Esophagus (tissue), 2 donors: ENCODE data around the gene NOC3L. TPM values are rescaled to one million over a fixed set of nuclear protein-coding genes. Genes with fewer than 3 reads are reported as not detected.

Experiments
- H3K27ac ChIP-seq, 2 donors: one replicate each; pipeline ENCODE4 v1.5.1; 2013; ENCODE audit warnings: low read depth in 2 of 2, mild to moderate bottlenecking in 2 of 2, inconsistent platforms in 1 of 2, low read length in 1 of 2, moderate library complexity in 1 of 2
- H3K27me3 ChIP-seq, 2 donors: one replicate each; pipeline ENCODE4 v1.6.1; 2013; ENCODE audit warnings: low read length in 2 of 2, control low read depth in 1 of 2, mild to moderate bottlenecking in 1 of 2; ENCODE audit not compliant: insufficient read depth in 2 of 2, control insufficient read depth in 1 of 2
- H3K36me3 ChIP-seq, 2 donors: one replicate each; pipeline ENCODE4 v1.6.1; 2013; ENCODE audit warnings: low read length in 1 of 2; ENCODE audit not compliant: control insufficient read depth in 2 of 2, insufficient read depth in 2 of 2
- H3K4me1 ChIP-seq, 2 donors: one replicate each; pipeline ENCODE4 v1.6.1; 2013; ENCODE audit warnings: low read length in 1 of 2; ENCODE audit not compliant: control insufficient read depth in 2 of 2, insufficient read depth in 2 of 2
- H3K4me3 ChIP-seq, 2 donors: one replicate each; pipeline ENCODE4 v1.5.1; 2013; ENCODE audit warnings: low read length in 2 of 2, mild to moderate bottlenecking in 2 of 2, low read depth in 1 of 2, moderate library complexity in 1 of 2
- H3K9me3 ChIP-seq, 2 donors: one replicate each; pipeline ENCODE4 v1.6.1; 2013; ENCODE audit warnings: mild to moderate bottlenecking in 2 of 2, low read depth in 1 of 2, low read length in 1 of 2, moderate library complexity in 1 of 2; ENCODE audit not compliant: control insufficient read depth in 2 of 2, insufficient read depth in 1 of 2
- WGBS, 2 donors: extraction: QIAGEN DNeasy Blood & Tissue Kit; methylation state at CpG; one replicate each; pipeline ENCODE4 v1.1.7; 2013; 5-methylcytosine and 5-hydroxymethylcytosine counted together
- polyA plus RNA-seq, 2 donors: library from polyadenylated mRNA; stranded (reverse); fragments of 200-250 nt; gene quantifications; one replicate each; pipeline ENCODE4 v1.2.3, GENCODE V29; 2013
- donor health status: healthy with polysubstance abuse.
- donor health status: Bipolar disorder and iron deficiency.

The NOC3L gene
- polyA plus RNA-seq, 2 donors, result 4.8 to 5.3 TPM

GRCh38 chr10:94310369-94310768 lies 52.4 kb downstream of the NOC3L start:
- Histone ChIP-seq H3K9me3 (no peaks in the 10 kb centered on the region), H3K27me3 (no peaks in the 10 kb centered on the region), H3K4me3 (no peak overlapping the region), H3K27ac (no peak overlapping the region), H3K36me3 (no peaks in the 10 kb centered on the region), H3K4me1 (no peaks in the 10 kb centered on the region)
- WGBS, 2 donors, result 87 to 91% methylated on average over 6 of the region's 6 CpGs

GRCh38 chr10:94308866-94309265 lies 53.9 kb downstream of the NOC3L start:
- no peaks in the 10 kb centered on the region for H3K27me3 ChIP-seq
- no peak overlapping the region for H3K4me3 ChIP-seq
- 79 to 81% methylated on average over 3 of the region's 3 CpGs for WGBS, 2 donors
- H3K36me3 ChIP-seq, result no peaks in the 10 kb centered on the region
- H3K9me3 ChIP-seq, result no peaks in the 10 kb centered on the region
- no peaks in the 10 kb centered on the region for H3K4me1 ChIP-seq
- H3K27ac ChIP-seq, result no peak overlapping the region

- Histone ChIP-seq H3K27me3 (no peaks in the 10 kb centered on the region), H3K4me3 (no peak overlapping the region), H3K27ac (no peak overlapping the region), H3K36me3 (no peaks in the 10 kb centered on the region), H3K4me1 (no peaks in the 10 kb centered on the region), H3K9me3 (no peaks in the 10 kb centered on the region)
- WGBS, 2 donors, result 45 to 53% methylated on average over 5 of the region's 5 CpGs
These were observed 55.6 kb downstream of the NOC3L start for GRCh38 chr10:94307046-94307615.

- H3K27me3 ChIP-seq, result no peaks in the 10 kb centered on the region
- WGBS, 2 donors, result 76 to 97% methylated on average over 1 of the region's 1 CpG
- H3K4me3 ChIP-seq, result no peak overlapping the region
- H3K4me1 ChIP-seq, result no peaks in the 10 kb centered on the region
- H3K36me3 ChIP-seq, result no peaks in the 10 kb centered on the region
- H3K27ac ChIP-seq, result no peak overlapping the region
- H3K9me3 ChIP-seq, result no peaks in the 10 kb centered on the region
These were observed 58.8 kb downstream of the NOC3L start for GRCh38 chr10:94303929-94304328.

- Histone ChIP-seq H3K9me3 (no peaks in the 10 kb centered on the region), H3K36me3 (no peaks in the 10 kb centered on the region), H3K27me3 (no peaks in the 10 kb centered on the region), H3K4me3 (no peak overlapping the region), H3K27ac (no peak overlapping the region), H3K4me1 (no peaks in the 10 kb centered on the region)
- 94% methylated on average over 3 of the region's 3 CpGs for WGBS, 2 donors
These were observed 62.7 kb downstream of the NOC3L start for GRCh38 chr10:94300042-94300441.

GRCh38 chr10:94299417-94299816 lies 63.3 kb downstream of the NOC3L start:
- H3K36me3 ChIP-seq, result no peaks in the 10 kb centered on the region
- H3K9me3 ChIP-seq, result no peaks in the 10 kb centered on the region
- no peaks in the 10 kb centered on the region for H3K27me3 ChIP-seq
- H3K4me3 ChIP-seq, result no peak overlapping the region
- 57 to 59% methylated on average over 3 of the region's 3 CpGs for WGBS, 2 donors
- H3K27ac ChIP-seq, result no peak overlapping the region
- H3K4me1 ChIP-seq, result no peaks in the 10 kb centered on the region

- no peaks in the 10 kb centered on the region for H3K4me1 ChIP-seq
- H3K4me3 ChIP-seq, result no peak overlapping the region
- H3K36me3 ChIP-seq, result no peaks in the 10 kb centered on the region
- H3K27ac ChIP-seq, result no peak overlapping the region
- 80 to 81% methylated on average over 5 of the region's 5 CpGs for WGBS, 2 donors
- no peaks in the 10 kb centered on the region for H3K27me3 ChIP-seq
- H3K9me3 ChIP-seq, result no peaks in the 10 kb centered on the region
These were observed 68.6 kb downstream of the NOC3L start for GRCh38 chr10:94294168-94294567.

- Histone ChIP-seq H3K36me3 (no peaks in the 10 kb centered on the region), H3K4me3 (no peak overlapping the region), H3K27me3 (no peaks in the 10 kb centered on the region), H3K27ac (no peak overlapping the region), H3K9me3 (no peaks in the 10 kb centered on the region), H3K4me1 (no peaks in the 10 kb centered on the region)
- WGBS, 2 donors, result 14 to 47% methylated on average over 1 of the region's 1 CpG
These were observed 69.4 kb downstream of the NOC3L start for GRCh38 chr10:94293354-94293753.

- H3K27me3 ChIP-seq, result no peaks in the 10 kb centered on the region
These were observed 70.2 kb downstream of the NOC3L start for GRCh38 chr10:94292434-94293090.

More at GRCh38 chr10:94292434-94293090, 70.2 kb downstream of the NOC3L start:
- no peak overlapping the region for H3K27ac ChIP-seq
- H3K4me1 ChIP-seq, result no peaks in the 10 kb centered on the region
- H3K36me3 ChIP-seq, result no peaks in the 10 kb centered on the region
- H3K4me3 ChIP-seq, result no peak overlapping the region
- no peaks in the 10 kb centered on the region for H3K9me3 ChIP-seq
- 57 to 62% methylated on average over 2 of the region's 2 CpGs for WGBS, 2 donors
